GM19395 (cell line): Measurements from ENCODE around the gene COQ5.

ENCODE experiments used
- ATAC-seq: cut with Tn5 transposase; IDR thresholded peaks from one replicate; pipeline ENCODE4 v1.9.1; 2021; ENCODE audit warnings: mild to moderate bottlenecking, moderate library complexity; ENCODE audit not compliant: unreplicated experiment

Gene COQ5

DNA sequence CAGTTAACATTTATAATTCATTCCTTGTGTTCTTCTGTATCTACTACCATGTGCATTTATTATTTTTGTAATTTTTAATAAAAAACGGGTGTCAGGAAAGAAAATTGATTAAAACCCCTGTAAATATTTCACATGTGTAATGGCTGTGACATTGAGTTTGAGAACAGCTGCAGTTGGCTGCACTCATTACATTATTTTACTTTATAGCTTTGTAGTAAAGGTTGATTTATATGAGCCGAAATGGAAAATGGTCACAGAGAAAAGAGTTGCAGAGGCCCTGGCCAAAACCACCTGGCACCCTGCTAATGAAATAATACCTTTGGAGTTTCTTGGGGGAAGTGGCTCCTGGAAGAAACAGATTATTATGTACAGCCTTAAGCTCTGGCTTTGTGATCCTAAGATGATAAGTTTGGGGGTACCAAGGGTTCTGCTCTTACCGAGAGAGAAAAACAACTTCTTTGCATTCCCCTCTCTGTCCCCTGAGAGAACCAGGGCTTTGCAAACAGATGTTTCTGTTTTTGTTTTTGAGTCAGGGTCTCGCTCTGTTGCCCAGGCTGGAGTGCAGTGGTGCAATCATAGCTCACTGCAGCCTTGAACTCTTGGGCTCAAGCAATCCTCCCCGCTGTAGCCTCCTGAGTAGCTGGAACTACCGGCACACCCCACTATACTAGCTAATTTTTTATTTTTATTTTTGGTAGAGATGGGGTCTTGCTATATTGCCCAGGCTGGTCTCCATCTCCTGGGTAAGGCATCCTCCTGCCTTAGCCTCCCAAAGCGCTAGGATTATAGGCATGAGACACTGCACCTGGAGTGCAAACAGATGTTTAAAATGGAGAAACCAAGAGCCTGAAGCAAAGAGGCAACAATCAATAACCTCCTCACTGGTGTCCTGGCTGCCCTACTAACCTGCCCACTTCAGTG, 42.7 kb downstream of the COQ5 start:
- ATAC-seq = no peak

GRCh38 chr12:120483621-120484020, 45.3 kb downstream of the COQ5 start:
- no peak for ATAC-seq

DNA sequence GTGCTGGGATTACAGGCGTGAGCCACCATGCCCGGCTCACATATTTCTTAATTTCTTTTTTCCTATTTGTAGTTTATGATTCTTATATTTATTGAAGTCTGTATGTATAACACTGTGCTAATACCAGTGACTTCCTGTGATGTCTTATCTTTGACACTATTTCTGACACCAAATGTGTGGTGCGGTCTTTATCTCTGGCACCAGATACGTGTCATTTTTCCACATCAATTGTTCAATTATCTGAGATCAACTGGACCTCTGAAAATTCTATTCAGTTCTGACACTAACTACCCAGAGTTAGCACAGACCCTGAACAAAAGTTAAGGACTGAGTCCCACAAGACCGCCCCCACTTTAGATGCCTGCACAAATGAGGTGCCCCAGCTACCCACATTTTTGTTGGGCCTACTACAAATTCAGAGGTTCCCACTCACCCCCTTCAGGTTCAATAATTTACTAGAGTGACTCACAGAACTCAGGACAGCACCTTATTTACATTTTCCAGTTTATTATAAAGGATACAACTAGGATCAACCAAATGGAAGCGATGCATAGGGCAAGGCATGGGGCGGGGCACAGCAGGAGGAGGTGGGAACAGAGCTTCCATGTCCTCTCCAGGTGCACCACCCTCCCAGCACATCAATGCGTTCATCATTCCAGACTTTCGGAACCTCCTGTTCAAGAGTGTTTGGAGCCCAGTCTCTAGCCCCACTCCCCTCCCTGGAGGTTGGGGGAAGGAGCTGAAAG, 47.8 kb downstream of the COQ5 start:
- ATAC-seq = no peak

DNA sequence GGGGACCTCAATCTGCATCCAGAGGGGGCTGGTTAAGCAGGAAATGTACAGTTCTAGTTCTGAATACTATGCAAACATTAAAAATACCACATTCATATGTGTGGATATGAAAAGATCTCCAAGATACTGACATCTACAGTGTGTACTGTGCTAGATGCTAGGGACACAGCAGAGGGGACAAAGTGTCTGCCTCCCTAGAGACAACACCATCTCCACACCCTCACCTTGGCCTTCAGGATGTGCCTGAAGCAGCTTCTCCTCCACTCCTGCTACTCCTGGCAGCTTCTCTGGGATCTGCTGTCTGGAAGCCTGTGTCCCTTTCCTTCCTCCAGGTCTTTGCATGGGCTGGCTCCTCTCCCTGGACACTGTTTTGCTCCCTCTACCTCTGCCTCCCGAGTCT, 48.7 kb downstream of the COQ5 start:
- no peak for ATAC-seq

DNA sequence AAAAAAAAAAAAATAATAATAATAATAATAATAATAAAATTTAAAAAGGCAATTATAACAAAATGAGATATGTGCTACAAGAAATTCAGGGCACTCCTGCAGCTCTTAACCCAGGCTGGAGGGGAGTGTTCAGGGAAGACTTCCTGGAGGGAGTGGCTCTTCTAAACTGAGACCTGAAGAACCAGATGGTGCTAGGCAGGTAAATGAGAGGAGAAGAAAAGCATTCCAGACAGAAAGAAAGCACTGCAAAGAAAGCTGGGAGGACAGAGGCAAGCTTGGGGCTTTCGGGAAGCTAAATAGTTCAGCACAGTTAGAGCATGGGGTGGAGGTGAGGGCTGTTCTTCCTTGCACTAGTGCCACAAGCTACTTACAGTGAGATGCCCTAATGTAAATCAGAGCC, 49.5 kb downstream of the COQ5 start:
- no peak for ATAC-seq

- ATAC-seq = no peak
These were observed 53.3 kb downstream of the COQ5 start for GRCh38 chr12:120475643-120476042.

DNA sequence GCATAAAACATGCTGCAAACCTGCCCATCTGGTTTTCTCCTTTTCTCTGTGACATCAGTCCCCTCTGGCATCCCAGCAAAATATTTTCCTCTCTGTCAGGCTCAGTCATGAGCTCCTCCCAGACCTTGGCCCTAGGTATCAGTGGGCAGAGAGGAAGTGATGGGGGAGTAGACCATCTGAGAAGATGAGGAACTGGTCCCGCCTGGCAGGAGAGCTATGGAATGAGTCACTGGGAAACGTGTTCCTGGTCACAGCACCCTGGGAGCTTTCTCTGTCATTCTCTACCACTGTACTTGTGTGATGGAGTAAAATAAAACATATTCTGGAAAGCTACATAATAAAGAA, 54.4 kb downstream of the COQ5 start:
- ATAC-seq = no peak

GRCh38 chr12:120473807-120474615, 54.9 kb downstream of the COQ5 start:
- ATAC-seq = no peak

DNA sequence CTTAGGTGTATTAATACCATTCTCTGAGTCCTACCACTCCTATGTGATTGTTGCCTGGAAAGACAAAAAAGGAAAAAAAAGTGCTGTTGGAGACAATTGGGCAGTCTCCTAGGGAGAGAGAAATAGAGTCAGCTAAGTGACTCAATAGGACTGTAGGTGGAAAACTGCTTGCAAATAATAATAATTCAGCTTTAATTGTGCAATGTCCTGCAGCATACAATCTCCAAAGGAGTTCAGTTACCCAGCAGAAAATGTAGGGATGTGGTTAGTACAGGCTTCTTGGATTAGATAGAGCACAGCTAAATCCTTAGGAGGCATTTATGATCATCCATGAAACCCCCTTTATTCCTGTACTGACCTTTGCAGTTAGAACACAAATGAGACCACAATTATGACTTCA, 56.4 kb downstream of the COQ5 start:
- ATAC-seq = no peak

DNA sequence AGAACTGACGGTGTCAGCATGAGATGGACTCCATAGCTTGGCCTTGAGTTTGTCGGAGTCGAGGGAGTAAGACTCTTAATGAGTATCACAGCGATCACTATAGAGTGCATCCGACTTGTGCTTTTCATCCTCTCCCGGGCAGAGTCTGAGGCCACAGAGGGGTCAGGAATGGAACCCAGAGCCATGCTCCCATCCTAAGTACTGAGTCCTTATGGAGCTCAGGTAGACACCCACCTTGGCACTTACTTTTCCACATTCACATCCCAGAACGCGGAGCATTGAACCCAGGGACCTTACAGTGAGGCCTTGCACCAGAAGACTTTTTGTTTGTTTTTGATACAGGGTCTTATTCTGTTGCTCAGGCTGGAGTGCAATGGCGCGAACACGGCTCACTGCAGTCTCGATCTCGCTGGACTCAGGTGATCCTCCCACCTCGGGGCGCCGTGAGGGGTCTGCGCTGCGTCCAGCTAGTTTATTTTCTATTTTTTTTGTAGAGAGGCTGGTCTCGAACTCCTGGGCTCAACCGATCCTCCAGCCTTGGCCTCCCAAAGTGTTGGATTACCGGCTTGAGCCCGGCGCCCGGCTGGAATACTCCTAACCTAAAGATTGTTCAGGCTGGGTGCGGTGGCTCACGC, 58.7 kb downstream of the COQ5 start:
- peak; percentile 21 for ATAC-seq

DNA sequence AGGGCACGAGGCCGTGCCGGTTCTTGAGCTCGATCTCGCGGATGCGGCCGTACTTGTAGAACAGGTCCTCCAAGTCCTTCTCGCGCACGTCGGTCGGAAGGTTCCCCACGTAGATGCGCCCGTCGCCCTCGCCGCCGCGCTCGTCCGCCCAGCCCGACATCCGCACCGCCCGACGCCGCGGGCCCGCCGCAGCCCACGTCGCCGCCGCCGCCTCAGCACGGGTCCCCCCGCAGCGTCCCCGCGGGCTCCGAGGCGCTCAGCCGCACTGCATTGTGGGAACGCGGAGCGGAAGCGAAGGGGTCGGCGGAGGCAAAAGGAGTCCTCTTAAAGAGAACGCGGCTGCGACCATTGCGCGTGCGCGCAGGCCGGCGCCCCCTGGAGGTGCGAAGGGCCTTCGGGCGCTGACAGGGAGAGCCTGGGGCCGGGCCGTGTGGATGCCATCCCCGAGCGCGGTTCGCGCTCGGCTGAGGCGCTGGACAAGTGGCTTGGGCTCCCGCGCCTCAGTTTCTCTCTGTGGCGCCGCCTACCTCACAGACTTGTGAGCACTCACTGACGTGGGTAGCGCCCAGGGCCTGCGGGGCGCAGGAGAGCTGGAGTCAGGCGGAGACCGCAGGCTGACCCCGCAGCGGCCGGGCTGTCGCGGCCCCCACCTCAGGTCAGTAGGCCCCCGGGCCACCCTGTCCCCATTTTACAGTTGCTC, 59.4 kb downstream of the COQ5 start, which contains the start of gene SRSF9:
SRSF9 (minus strand) TSS at position 299 of the 700 bp plus-strand sequence; CDS start at position 160, 139 bp downstream.
- peak; percentile 80 for ATAC-seq

GRCh38 chr12:120468821-120469449, 60.0 kb downstream of the COQ5 start:
- ATAC-seq = peak; percentile 36

GRCh38 chr12:120468325-120468820, 60.6 kb downstream of the COQ5 start:
- peak; percentile 1 for ATAC-seq

DNA sequence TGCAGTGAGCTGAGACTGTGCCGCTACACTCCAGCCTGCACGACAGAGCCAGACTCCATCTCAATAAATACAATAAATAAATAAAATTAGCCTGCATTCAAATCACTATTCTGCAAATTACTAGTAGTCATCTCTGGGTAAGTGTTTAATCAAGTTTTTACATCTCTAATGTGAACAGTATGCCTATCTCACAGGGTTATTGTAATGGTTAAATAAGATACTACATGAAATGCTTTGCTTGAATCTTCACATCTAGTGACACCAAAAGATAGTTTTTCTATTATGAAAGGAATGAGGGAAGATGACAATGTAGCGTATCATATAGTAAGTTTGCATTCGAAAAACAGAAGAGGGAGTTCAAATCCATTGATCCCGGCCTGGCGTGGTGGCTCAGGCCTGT, 61.5 kb downstream of the COQ5 start:
- ATAC-seq = no peak

- no peak for ATAC-seq
These were observed 62.2 kb downstream of the COQ5 start for GRCh38 chr12:120466560-120467315.

- ATAC-seq = no peak
These were observed 63.2 kb downstream of the COQ5 start for GRCh38 chr12:120465756-120466155.

DNA sequence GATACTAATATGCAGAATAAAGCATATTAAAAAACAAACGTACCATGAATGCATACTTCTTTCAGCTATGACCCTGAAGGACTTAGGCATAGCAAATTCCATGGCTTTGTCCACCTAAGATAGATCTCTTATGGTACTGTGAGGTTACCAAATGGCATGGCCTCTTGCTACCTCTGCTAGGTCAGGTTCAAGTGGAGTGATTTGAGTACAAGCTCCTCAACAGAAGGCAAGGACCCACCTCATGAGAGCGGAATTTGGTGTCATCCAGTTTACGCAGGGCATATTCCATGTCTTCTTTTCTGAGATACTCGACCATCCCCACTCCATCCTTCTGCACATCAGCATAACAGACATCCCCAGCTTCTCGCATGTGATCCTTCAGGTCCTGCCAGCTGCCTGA, 65.2 kb downstream of the COQ5 start:
- ATAC-seq = no peak

DNA sequence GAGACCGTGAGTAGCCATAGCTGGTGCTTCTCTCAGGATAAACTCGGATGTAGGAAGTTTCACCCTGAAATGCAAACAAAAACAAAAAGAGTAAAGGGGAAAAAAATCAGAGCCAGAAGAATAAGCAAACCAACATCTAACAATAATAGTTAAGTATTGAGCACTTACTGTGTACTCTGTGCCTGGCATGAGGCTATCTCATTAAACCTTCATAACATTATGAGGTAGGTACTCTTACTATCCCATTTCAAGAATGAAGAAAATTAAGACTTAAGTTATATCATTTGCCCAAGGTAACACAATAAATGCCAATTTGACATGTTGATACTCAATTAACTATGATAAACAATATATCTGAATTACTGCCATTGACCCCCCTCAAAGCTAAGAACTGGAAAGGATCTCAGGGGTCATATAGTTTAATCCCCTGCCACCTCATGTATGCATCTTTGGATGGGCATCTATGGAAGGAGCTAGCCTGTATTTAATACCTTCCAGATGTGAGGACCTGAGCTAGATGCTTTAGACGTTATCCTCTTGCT, 66.8 kb downstream of the COQ5 start:
- ATAC-seq = no peak
